Endothelial cell of umbilical vein (primary cell): ENCODE results near the gene ADARB1. TPM values are rescaled to one million over a fixed set of nuclear protein-coding genes. Genes with fewer than 3 reads are reported as not detected.

ENCODE experiments used
- BruUV-seq: library from RNA; stranded (reverse); fragments of 400-500 nt; replicated peaks from 2 replicates; lab custom pipeline; 2021; lab: Mats Ljungman, UMichigan
- CTCF ChIA-PET: fragments of 300-600, 350-600 bp; sonication (Branson Sonifier 250); formaldehyde crosslinking; loops from one replicate; lab custom pipeline; 2021; ENCODE audit warnings: antibody characterized with exemption, inconsistent platforms; lab: Charles Lee
- POLR2A ChIA-PET: fragments of 300-600, 350-600 bp; sonication (Branson Sonifier 250); formaldehyde crosslinking; loops from one replicate; lab custom pipeline; 2021; ENCODE audit warnings: antibody characterized with exemption, inconsistent platforms; lab: Charles Lee
- DNase-seq: peaks from one replicate; pipeline ENCODE4 v3.0.0-alpha.2; 2011; ENCODE audit warnings: low read depth, low spot score
- FAIRE-seq: peaks from 2 replicates; lab custom pipeline; 2011; peaks lifted over from hg19 to GRCh38; lab: Jason Lieb, UNC
- H2AFZ ChIP-seq: 2 replicates; pipeline ENCODE4 v1.6.0; 2012; ENCODE audit warnings: low read depth, low read length, control low read depth, inconsistent platforms
- H3K27ac ChIP-seq: 2 replicates; pipeline ENCODE4 v1.5.1; 2011; ENCODE audit warnings: low read depth, mild to moderate bottlenecking, control low read depth, low read length, moderate library complexity; ENCODE audit not compliant: insufficient read depth
- H3K27me3 ChIP-seq, 2 experiments: 2 replicates each; pipeline versions ENCODE4 v1.6.0 to v1.6.1; 2011; ENCODE audit warnings: low read length in 2 of 2, mixed read lengths in 1 of 2; ENCODE audit not compliant: control insufficient read depth in 2 of 2, insufficient read depth in 2 of 2
- H3K36me3 ChIP-seq, 2 experiments: 2 replicates in 1 of 2; 3 replicates in 1 of 2; pipeline ENCODE4 v1.5.1; 2011; ENCODE audit warnings: low read length in 2 of 2, mild to moderate bottlenecking in 1 of 2, moderate library complexity in 1 of 2; ENCODE audit not compliant: control insufficient read depth in 2 of 2, insufficient read depth in 2 of 2; ENCODE audit errors: extremely low read depth in 1 of 2
- H3K4me1 ChIP-seq: 3 replicates; pipeline ENCODE4 v1.5.1; 2011; ENCODE audit warnings: mild to moderate bottlenecking, low read length; ENCODE audit not compliant: control insufficient read depth, insufficient read depth; ENCODE audit errors: extremely low read depth
- H3K4me2 ChIP-seq: 2 replicates; pipeline ENCODE4 v1.6.1; 2011; ENCODE audit warnings: low read length, control low read depth, mixed read lengths; ENCODE audit not compliant: insufficient read depth
- H3K4me3 ChIP-seq, 3 experiments: fragments of 200-600 bp in 1 of 3; sonication (generic), shearing (Covaris generic) in 1 of 3; replicated peaks in 1 of 3; 2 replicates each; pipeline ENCODE4 v1.5.1; 2011 to 2016; ENCODE audit warnings: control low read depth in 3 of 3, low read length in 3 of 3, mild to moderate bottlenecking in 2 of 3, inconsistent platforms in 1 of 3, low read depth in 1 of 3, moderate library complexity in 1 of 3; ENCODE audit not compliant: insufficient read depth in 1 of 3
- H3K79me2 ChIP-seq: 2 replicates; pipeline ENCODE4 v1.6.0; 2012; ENCODE audit warnings: low read length, inconsistent platforms; ENCODE audit not compliant: control insufficient read depth, insufficient read depth
- H3K9ac ChIP-seq: replicated peaks from 2 replicates; pipeline ENCODE3; 2011; ENCODE audit warnings: low read length, control low read depth; ENCODE audit not compliant: insufficient read depth; ENCODE audit errors: extremely low read depth
- H3K9me1 ChIP-seq: replicated peaks from 3 replicates; pipeline ENCODE4 v1.6.0; 2011; ENCODE audit warnings: mild to moderate bottlenecking, low read length; ENCODE audit not compliant: control insufficient read depth, insufficient read depth; ENCODE audit errors: extremely low read depth
- H3K9me3 ChIP-seq: replicated peaks from 2 replicates; pipeline ENCODE4 v1.5.1; 2012; ENCODE audit warnings: low read length, inconsistent platforms; ENCODE audit not compliant: control insufficient read depth, insufficient read depth
- H4K20me1 ChIP-seq: replicated peaks from 2 replicates; pipeline ENCODE3; 2011; ENCODE audit warnings: mild to moderate bottlenecking, low read length; ENCODE audit not compliant: control insufficient read depth, insufficient read depth; ENCODE audit errors: extremely low read depth
- CTCF ChIP-seq, 2 donors: IDR thresholded peaks; 1 replicate in 1 of 2; 2 replicates in 1 of 2; pipeline ENCODE4 v1.5.1; 2011; ENCODE audit warnings: low read length in 2 of 2, mild to moderate bottlenecking in 2 of 2, moderate library complexity in 2 of 2, control low read depth in 1 of 2, inconsistent platforms in 1 of 2, low read depth in 1 of 2; ENCODE audit not compliant: insufficient read depth in 1 of 2; ENCODE audit errors: extremely low read depth in 1 of 2
- EZH2 ChIP-seq: IDR thresholded peaks from 2 replicates; pipeline ENCODE4 v1.6.1; 2012; ENCODE audit warnings: borderline replicate concordance, low read depth, mild to moderate bottlenecking, moderate library complexity, low read length, inconsistent platforms; ENCODE audit not compliant: severe bottlenecking
- FOS ChIP-seq: IDR thresholded peaks from 2 replicates; pipeline ENCODE4 v1.6.1; 2011; ENCODE audit warnings: mild to moderate bottlenecking, low read length, moderate library complexity, borderline replicate concordance; ENCODE audit not compliant: insufficient read depth
- GATA2 ChIP-seq: IDR thresholded peaks from 2 replicates; pipeline ENCODE4 v1.7.0; 2011; ENCODE audit warnings: low read depth, mild to moderate bottlenecking, moderate library complexity, mixed read lengths, low read length; ENCODE audit not compliant: insufficient read length, insufficient read depth
- JUN ChIP-seq: IDR thresholded peaks from 2 replicates; pipeline ENCODE4 v1.6.1; 2011; ENCODE audit warnings: borderline replicate concordance, low read depth; ENCODE audit not compliant: insufficient read length, insufficient read depth
- MAX ChIP-seq: IDR thresholded peaks from 2 replicates; pipeline ENCODE4 v1.6.1; 2011; ENCODE audit not compliant: insufficient read depth, insufficient read length
- MYC ChIP-seq: IDR thresholded peaks from one replicate; pipeline ENCODE4 v1.6.1; 2011; ENCODE audit warnings: mild to moderate bottlenecking, low read depth, low read length
- POLR2A ChIP-seq: IDR thresholded peaks from 2 replicates; pipeline ENCODE4 v1.6.1; 2012; ENCODE audit warnings: low read depth, mild to moderate bottlenecking, control low read depth, low read length
- POLR2AphosphoS5 ChIP-seq: IDR thresholded peaks from 2 replicates; pipeline ENCODE4 v1.6.1; 2012; ENCODE audit warnings: low read depth, mild to moderate bottlenecking, control low read depth, low read length, moderate library complexity; ENCODE audit not compliant: insufficient read depth
- dilution Hi-C: fragments of 300-500 bp; cut with MboI; formaldehyde crosslinking; loops from one replicate; pipeline ENCODE4 v1.15.0; 2019; ENCODE audit warnings: low sequenced_read_pairs; ENCODE audit not compliant: extremely low pct_ligation_motif_present
- intact Hi-C: fragments of 100-400 bp; cut with micrococcal nuclease; formaldehyde crosslinking; loops from one replicate; pipeline ENCODE4 v1.10.0; 2022
- polyA plus RNA-seq, 4 experiments: library from polyadenylated mRNA; depleted of rRNA in 3 of 4; stranded (reverse) in 3 of 4; unstranded in 1 of 4; fragments of >200 nt; gene quantifications; 2 replicates each; pipeline versions ENCODE4 v1.2.1 to v1.2.3, GENCODE V29; 2011 to 2012; ENCODE audit warnings: missing spikeins in 1 of 4
- total RNA-seq: library from RNA; stranded (reverse); gene quantifications from 2 replicates; pipeline ENCODE4 v1.2.3, GENCODE V29; 2021

ADARB1 gene
- total and polyA plus RNA-seq, 2 donors (not counting 3 experiments of a cell fraction or from before 2014, with no cell fraction given) = 32.5 to 54.3 TPM

GRCh38 chr21:45074818-45075595 lies 627 bp downstream of the ADARB1 start:
- H3K79me2 ChIP-seq = peaks cover 38% of the 10 kb centered on the region
- H3K4me3 ChIP-seq = peak overlapping the region; percentile 68 to 81 (median 73)
- peak overlapping the region; percentile 77 for H3K9ac ChIP-seq
- no peak overlapping the region for H3K27ac ChIP-seq
- H3K9me1 ChIP-seq = no peaks in the 10 kb centered on the region
- peaks cover 20% of the 10 kb centered on the region for H3K4me1 ChIP-seq
- no TSS peak for BruUV-seq
- peak overlapping the region; percentile 69 for H2AFZ ChIP-seq
- dilution Hi-C loops = no loop called here
- H3K27me3 ChIP-seq = no peaks in the 10 kb centered on the region
- TF ChIP-seq EZH2 = no peak
- no peak for TF ChIP-seq FOS
- no peaks in the 10 kb centered on the region for H3K36me3 ChIP-seq
- ChIA-PET POLR2A (no interaction called here), CTCF (interaction anchor here (1.2 to 6.0 kb wide), 6 partner anchors 20 to 65 kb away, joined by 3 to 67 read pairs (median 22); no protein-coding TSS in a partner anchor)
- peak overlapping the region; percentile 83 for H3K4me2 ChIP-seq
- no peaks in the 10 kb centered on the region for H4K20me1 ChIP-seq
- FAIRE-seq (no peak), DNase-seq (peak; percentile 38)
- no peaks in the 10 kb centered on the region for H3K9me3 ChIP-seq
- intact Hi-C loops = loop anchor here (1.0 to 2.0 kb wide), 3 partner anchors 53 to 116 kb away; no protein-coding TSS in a partner anchor

GRCh38 chr21:45075596-45076244 lies 1.3 kb downstream of the ADARB1 start:
- peak overlapping the region; percentile 28 for H2AFZ ChIP-seq
- peak overlapping the region; percentile 77 for H3K9ac ChIP-seq
- H3K27ac ChIP-seq = no peak overlapping the region
- peaks cover 22% of the 10 kb centered on the region for H3K4me1 ChIP-seq
- DNase-seq (peak; percentile 25), FAIRE-seq (peak; percentile 18)
- H3K27me3 ChIP-seq = no peaks in the 10 kb centered on the region
- no peaks in the 10 kb centered on the region for H3K9me3 ChIP-seq
- H3K4me3 ChIP-seq = peak overlapping the region; percentile 68 to 81 (median 73)
- CTCF ChIA-PET = interaction anchor here (1.0 to 6.0 kb wide), 7 partner anchors 21 to 126 kb away, joined by 3 to 67 read pairs (median 6); no protein-coding TSS in a partner anchor
- TF ChIP-seq GATA2 (no peak), JUN (no peak), EZH2 (no peak), CTCF (IDR thresholded peaks at IDR 0.05; ENCODE audit: extremely low read depth in 1 of 2, insufficient read depth in 1 of 2, low read depth in 1 of 2, low read length in 2 of 2) (no peak), FOS (no peak), POLR2A (no peak), MYC (no peak), POLR2AphosphoS5 (no peak), MAX (no peak)
- no peaks in the 10 kb centered on the region for H3K9me1 ChIP-seq
- intact Hi-C loops (loop anchor here (1.0 to 2.0 kb wide), 4 partner anchors 19 to 117 kb away; no protein-coding TSS in a partner anchor), dilution Hi-C loops (no loop called here)
- peak overlapping the region; percentile 83 for H3K4me2 ChIP-seq
- peaks cover 39% of the 10 kb centered on the region for H3K79me2 ChIP-seq
- H3K36me3 ChIP-seq = no peaks in the 10 kb centered on the region
- POLR2A ChIA-PET = no interaction called here
- no peaks in the 10 kb centered on the region for H4K20me1 ChIP-seq
- no TSS peak for BruUV-seq
